Mucosa of descending colon (tissue), 3 donors: Measurements from ENCODE around the gene KCNG2. TPM values are rescaled to one million over a fixed set of nuclear protein-coding genes. Genes with fewer than 3 reads are reported as not detected.

Source experiments
- ATAC-seq: fragments of 200-7000 bp; cut with Tn5 transposase; one replicate; pipeline ENCODE4 v1.9.1; 2020; ENCODE audit warnings: mild to moderate bottlenecking, moderate library complexity
- DNase-seq, 3 donors: peaks; one replicate each; pipeline ENCODE4 v3.0.0-alpha.2; 2020
- H3K36me3 ChIP-seq: fragments of 200-600 bp; one replicate; pipeline ENCODE4 v1.8.0; 2021; ENCODE audit warnings: low read depth, mild to moderate bottlenecking
- H3K4me1 ChIP-seq: fragments of 200-600 bp; one replicate; pipeline ENCODE4 v1.8.0; 2021; ENCODE audit warnings: low read depth, mild to moderate bottlenecking
- H3K4me3 ChIP-seq: fragments of 200-600 bp; one replicate; pipeline ENCODE4 v1.8.0; 2021; ENCODE audit warnings: mild to moderate bottlenecking
- H3K9me3 ChIP-seq: fragments of 200-600 bp; one replicate; pipeline ENCODE4 v1.8.0; 2021; ENCODE audit warnings: mild to moderate bottlenecking
- intact Hi-C, 2 donors: fragments of 100-400 bp; cut with DNase I in 1 of 2; cut with micrococcal nuclease in 1 of 2; formaldehyde crosslinking; loops; one replicate each; pipeline versions ENCODE4 v1.11.0 to v1.11.1; 2022; cut with DNase I, micrococcal nuclease
- total RNA-seq, 3 donors: library from RNA; stranded (reverse); fragmentation: NEBNext Ultra II Directional in 2 of 3; extraction: Animal tissue kit (Norgen Biotek cat#: 25700) in 2 of 3; gene quantifications; one replicate each; pipeline versions ENCODE4 v1.2.1 to v1.2.4, GENCODE V29; 2021 to 2023
- TF ChIP-seq, protein P1 (sequence below): fragments of 200-600 bp; IDR thresholded peaks from one replicate; pipeline ENCODE4 v1.8.0; 2022; ENCODE audit warnings: antibody characterized with exemption, mild to moderate bottlenecking
- donor health status: DM: no; HTN: no; CAD: no; lungs with moderate emphysema.
- donor health status: DM: no; HTN: no; CAD: no.
- donor health status: DM: no; HTN: yes; CAD: no.

The KCNG2 gene
- total RNA-seq, 3 donors from 2014 or later, result 0.19 TPM; not detected in 2

DNA sequence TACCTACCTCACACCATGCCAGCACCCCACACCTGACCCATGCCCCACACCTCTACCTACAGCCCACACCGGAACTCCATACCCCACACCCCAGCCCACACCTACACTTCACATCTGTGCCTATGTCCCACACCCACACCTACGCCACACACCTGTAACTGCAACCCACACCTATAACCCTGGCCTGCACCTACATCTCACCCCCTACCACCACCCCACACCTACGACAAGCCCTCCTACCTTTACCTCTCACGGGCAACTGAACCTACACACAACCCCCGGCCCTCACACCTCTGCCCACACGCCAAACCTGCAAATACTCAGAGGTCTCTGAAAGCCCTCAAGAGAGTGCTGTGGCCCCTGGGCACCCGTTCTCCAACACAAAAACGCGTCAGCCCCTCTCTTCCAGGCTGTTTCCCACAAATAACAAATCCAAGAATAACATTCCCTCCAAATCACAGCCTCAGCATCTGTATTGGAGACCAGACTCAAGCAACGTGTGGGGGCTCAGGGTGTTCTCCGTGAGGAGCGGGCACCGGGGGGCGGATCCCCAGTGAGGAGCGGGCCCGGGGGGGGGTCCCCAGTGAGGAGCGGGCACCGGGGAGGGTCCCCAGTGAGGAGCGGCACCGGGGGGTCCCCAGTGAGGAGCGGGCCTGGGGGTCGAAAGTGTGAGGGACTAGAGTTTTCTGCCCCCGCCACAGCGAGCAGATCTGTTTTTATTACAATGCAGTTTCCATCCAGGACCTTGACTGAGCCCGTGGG, 120.3 kb downstream of the KCNG2 start:
- Histone ChIP-seq H3K4me3 (no peak overlapping the region), H3K4me1 (no peaks in the 10 kb centered on the region), H3K9me3 (no peaks in the 10 kb centered on the region), H3K36me3 (peaks cover 7% of the 10 kb centered on the region)
- TF ChIP-seq, protein P1, sequence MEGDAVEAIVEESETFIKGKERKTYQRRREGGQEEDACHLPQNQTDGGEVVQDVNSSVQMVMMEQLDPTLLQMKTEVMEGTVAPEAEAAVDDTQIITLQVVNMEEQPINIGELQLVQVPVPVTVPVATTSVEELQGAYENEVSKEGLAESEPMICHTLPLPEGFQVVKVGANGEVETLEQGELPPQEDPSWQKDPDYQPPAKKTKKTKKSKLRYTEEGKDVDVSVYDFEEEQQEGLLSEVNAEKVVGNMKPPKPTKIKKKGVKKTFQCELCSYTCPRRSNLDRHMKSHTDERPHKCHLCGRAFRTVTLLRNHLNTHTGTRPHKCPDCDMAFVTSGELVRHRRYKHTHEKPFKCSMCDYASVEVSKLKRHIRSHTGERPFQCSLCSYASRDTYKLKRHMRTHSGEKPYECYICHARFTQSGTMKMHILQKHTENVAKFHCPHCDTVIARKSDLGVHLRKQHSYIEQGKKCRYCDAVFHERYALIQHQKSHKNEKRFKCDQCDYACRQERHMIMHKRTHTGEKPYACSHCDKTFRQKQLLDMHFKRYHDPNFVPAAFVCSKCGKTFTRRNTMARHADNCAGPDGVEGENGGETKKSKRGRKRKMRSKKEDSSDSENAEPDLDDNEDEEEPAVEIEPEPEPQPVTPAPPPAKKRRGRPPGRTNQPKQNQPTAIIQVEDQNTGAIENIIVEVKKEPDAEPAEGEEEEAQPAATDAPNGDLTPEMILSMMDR, result no peak
- ATAC-seq (no peak), DNase-seq (peak in 2 of 3 donors; percentile 0 to 11)
- intact Hi-C loops, result no loop called here

DNA sequence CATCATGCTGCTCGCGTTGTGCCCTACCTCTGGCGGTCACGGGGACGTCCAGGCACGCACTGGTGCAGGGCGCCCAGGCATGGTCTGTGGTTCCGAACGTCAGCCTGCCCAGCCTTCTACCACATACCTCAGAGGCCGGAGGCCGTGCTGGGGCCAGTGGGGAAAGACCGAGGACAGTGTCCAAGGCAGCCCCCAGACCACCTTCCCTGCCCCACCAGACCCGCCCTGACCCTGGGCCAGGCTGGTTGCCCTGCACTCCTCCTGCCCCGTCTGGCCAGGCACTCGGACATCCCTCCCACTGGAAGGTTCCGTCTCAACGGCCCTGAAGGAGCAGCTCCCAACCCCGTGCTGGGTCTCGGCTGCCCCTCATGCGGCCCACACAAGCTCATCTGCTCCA, 120.9 kb downstream of the KCNG2 start:
- DNase-seq, result peak in 1 of 3 donors; percentile 11
- no peaks in the 10 kb centered on the region for H3K4me1 ChIP-seq
- peaks cover 7% of the 10 kb centered on the region for H3K36me3 ChIP-seq
- H3K4me3 ChIP-seq, result no peak overlapping the region
- TF ChIP-seq, protein P1, result no peak
- intact Hi-C loops, result no loop called here
- no peak for ATAC-seq
- H3K9me3 ChIP-seq, result no peaks in the 10 kb centered on the region

DNA sequence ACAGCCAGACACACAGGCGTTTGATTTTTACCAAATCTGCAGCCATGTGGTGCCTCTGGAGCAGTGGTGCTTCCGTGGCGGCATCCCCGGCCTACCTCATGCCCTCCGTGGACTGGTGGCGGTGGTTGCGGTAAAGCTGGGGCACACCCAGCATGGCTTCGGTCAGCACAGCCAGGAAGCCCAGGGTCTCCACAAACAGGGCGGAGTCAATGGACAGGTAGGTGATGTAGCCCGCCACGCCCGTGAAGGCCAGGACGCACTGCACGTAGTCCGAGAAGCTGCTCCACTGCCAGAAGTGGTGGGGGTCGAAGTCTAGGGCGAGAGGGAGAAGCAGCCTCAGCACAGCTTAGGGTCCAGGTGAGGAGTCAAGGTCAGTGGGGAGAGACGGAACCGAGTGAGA, 121.4 kb downstream of the KCNG2 start:
- intact Hi-C loops, result no loop called here
- no peaks in the 10 kb centered on the region for H3K4me1 ChIP-seq
- H3K36me3 ChIP-seq, result peaks cover 7% of the 10 kb centered on the region
- DNase-seq, result peak; percentile 1 to 43 (median 29)
- TF ChIP-seq, protein P1, result no peak
- no peak for ATAC-seq
- H3K4me3 ChIP-seq, result no peak overlapping the region
- no peaks in the 10 kb centered on the region for H3K9me3 ChIP-seq

DNA sequence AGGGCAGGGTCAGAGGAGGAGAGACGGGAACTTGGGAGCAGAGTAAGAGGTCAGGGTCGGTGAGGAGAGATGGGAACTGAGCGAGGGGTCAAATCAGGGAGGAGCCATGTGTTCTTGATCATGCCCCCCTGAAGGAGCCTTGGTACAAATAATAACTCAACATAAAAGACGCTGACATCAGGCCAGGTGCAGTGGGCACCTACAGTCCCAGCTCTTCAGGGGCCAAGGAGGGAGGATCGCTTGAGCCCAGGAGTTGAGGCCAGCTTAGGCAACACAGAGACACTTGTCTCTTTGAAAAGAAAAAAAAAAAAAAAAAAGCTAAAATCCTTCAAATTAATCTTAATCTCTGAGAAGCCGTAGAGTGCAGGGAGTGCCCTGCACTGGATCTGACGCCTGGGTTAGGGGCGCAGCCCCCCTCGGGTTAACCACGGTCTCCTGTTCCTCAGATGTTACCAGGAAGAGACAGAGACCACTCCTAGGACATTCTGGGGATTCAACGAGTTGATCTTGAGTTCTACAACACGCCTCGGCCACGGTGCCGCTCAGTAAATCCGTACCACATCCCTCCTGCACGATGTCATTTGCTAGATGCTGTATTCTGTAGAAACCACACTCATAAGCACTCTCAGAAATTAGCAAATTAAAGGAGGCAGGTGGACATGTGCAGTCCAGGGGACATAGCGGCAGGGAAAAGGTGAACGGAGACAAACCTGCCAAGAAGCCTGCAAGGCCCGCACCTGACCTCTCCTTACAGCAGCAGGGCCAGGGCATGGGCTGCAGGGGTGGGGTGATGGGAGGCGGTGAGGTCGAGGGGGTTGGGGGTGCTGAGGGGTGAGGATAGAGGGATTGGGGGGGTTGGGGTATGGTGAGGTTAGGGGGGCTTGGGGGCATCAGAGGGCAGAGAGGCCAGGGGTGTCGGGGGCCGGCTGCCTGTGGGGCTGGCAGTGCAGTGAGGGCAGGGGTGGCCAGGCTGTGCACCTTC, 124.5 kb downstream of the KCNG2 start:
- H3K4me3 ChIP-seq, result no peak overlapping the region
- TF ChIP-seq, protein P1, result no peak
- DNase-seq (peak in 2 of 3 donors; percentile 14 to 31), ATAC-seq (no peak)
- no peaks in the 10 kb centered on the region for H3K4me1 ChIP-seq
- intact Hi-C loops, result no loop called here
- H3K9me3 ChIP-seq, result no peaks in the 10 kb centered on the region
- H3K36me3 ChIP-seq, result peaks cover 7% of the 10 kb centered on the region

DNA sequence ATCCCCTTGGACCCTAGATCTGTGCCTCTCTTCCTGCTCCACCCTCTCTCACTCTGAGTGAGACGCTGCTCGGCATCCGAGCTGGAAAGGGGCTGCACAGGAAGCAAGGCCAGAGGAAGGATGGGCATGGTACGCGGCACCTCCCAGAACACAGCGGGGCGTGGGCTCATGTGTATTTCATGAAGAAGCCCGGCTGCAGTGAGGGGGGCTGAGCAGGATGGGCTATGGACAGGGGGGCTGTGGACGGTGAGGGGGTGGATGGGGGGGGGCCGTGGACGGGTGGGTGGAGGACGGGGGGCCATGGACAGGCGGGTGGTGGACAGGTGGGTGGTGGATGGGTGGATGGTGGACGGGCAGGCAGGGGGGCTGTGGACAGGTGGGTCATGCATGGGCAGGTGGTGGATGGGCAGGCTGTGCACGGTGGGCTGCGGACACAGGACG, 125.3 kb downstream of the KCNG2 start:
- intact Hi-C loops, result no loop called here
- Histone ChIP-seq H3K36me3 (peaks cover 7% of the 10 kb centered on the region), H3K9me3 (no peaks in the 10 kb centered on the region), H3K4me3 (no peak overlapping the region), H3K4me1 (no peaks in the 10 kb centered on the region)
- TF ChIP-seq, protein P1, result no peak
- peak in 2 of 3 donors; percentile 13 to 33 for DNase-seq
- ATAC-seq, result no peak
